ENCODE measurements around the gene SCAMP3.

Gene SCAMP3

GRCh38 chr1:155285063-155285462, 22.9 kb upstream of the SCAMP3 start:
- DNase-seq, result no peak

- DNase-seq, result no peak
These were observed 22.3 kb upstream of the SCAMP3 start for GRCh38 chr1:155284476-155284875.

- no peak for DNase-seq
These were observed 20.4 kb upstream of the SCAMP3 start for GRCh38 chr1:155282488-155283091.

- DNase-seq, result no peak
These were observed 17.1 kb upstream of the SCAMP3 start for GRCh38 chr1:155279268-155279667.

- DNase-seq, result no peak
These were observed 16.6 kb upstream of the SCAMP3 start for GRCh38 chr1:155278689-155279160.

GRCh38 chr1:155277902-155278688, 15.9 kb upstream of the SCAMP3 start:
- peak; percentile 69 for DNase-seq

GRCh38 chr1:155277070-155277901, 15.1 kb upstream of the SCAMP3 start, which contains the start of gene HCN3:
Gene HCN3, plus strand, starts transcription at chr1:155277463. Its CDS starts 128 bp downstream, at chr1:155277591.
- peak; percentile 94 for DNase-seq

GRCh38 chr1:155273343-155274245, 11.4 kb upstream of the SCAMP3 start, which contains the start of gene CLK2:
Gene CLK2, minus strand, starts transcription at chr1:155273504. Its CDS starts 2,527 bp downstream, at chr1:155270977.
- DNase-seq, result peak; percentile 93

- DNase-seq, result no peak
These were observed 10.5 kb upstream of the SCAMP3 start for GRCh38 chr1:155272466-155273342.

- DNase-seq, result no peak
These were observed 7.2 kb upstream of the SCAMP3 start for GRCh38 chr1:155269381-155269780.

- DNase-seq, result no peak
These were observed 6.5 kb upstream of the SCAMP3 start for GRCh38 chr1:155268630-155269029.

- no peak for DNase-seq
These were observed 5.2 kb upstream of the SCAMP3 start for GRCh38 chr1:155267373-155267772.

GRCh38 chr1:155266553-155266952, 4.4 kb upstream of the SCAMP3 start:
- DNase-seq, result no peak

- DNase-seq, result no peak
These were observed 907 bp upstream of the SCAMP3 start for GRCh38 chr1:155263067-155263466.

- DNase-seq, result no peak
These were observed 688 bp downstream of the SCAMP3 start for GRCh38 chr1:155261493-155261851.

- no peak for DNase-seq
These were observed 1.9 kb downstream of the SCAMP3 start for GRCh38 chr1:155260276-155260675.

- no peak for DNase-seq
These were observed 5.9 kb downstream of the SCAMP3 start for GRCh38 chr1:155256058-155256852.

- peak; percentile 78 for DNase-seq
These were observed 6.7 kb downstream of the SCAMP3 start, which contains the start of gene ENTREP3 for GRCh38 chr1:155255243-155256007. Gene ENTREP3, minus strand, starts transcription at chr1:155255483. Its CDS starts 606 bp downstream, at chr1:155254877.

- DNase-seq, result no peak
These were observed 7.4 kb downstream of the SCAMP3 start for GRCh38 chr1:155254714-155255242.

Measured in CD4-positive, alpha-beta T cell treated with Interleukin-15 for 1 hour (primary cell).